Adipose tissue (tissue), 3 donors: ENCODE measurements around the gene AGFG2. TPM values are rescaled to one million over a fixed set of nuclear protein-coding genes. Genes with fewer than 3 reads are reported as not detected.

Source experiments
- H3K27ac ChIP-seq: one replicate; pipeline ENCODE4 v1.5.1; 2013; ENCODE audit warnings: low read depth, low read length
- WGBS, 3 donors: extraction: QIAGEN DNeasy Blood & Tissue Kit; methylation state at CpG; one replicate each; pipeline ENCODE4 v1.1.7; 2013; 5-methylcytosine and 5-hydroxymethylcytosine counted together
- polyA plus RNA-seq, 3 donors: library from polyadenylated mRNA; stranded (reverse); fragments of 200-250 nt; gene quantifications; one replicate each; pipeline ENCODE4 v1.2.3, GENCODE V29; 2013
- donor health status: healthy with polysubstance abuse.
- donor health status: Bipolar disorder and iron deficiency.
- donor health status: healthy.

The AGFG2 gene
- polyA plus RNA-seq, 3 donors, result 10.4 to 21.8 (median 16.6) TPM

DNA sequence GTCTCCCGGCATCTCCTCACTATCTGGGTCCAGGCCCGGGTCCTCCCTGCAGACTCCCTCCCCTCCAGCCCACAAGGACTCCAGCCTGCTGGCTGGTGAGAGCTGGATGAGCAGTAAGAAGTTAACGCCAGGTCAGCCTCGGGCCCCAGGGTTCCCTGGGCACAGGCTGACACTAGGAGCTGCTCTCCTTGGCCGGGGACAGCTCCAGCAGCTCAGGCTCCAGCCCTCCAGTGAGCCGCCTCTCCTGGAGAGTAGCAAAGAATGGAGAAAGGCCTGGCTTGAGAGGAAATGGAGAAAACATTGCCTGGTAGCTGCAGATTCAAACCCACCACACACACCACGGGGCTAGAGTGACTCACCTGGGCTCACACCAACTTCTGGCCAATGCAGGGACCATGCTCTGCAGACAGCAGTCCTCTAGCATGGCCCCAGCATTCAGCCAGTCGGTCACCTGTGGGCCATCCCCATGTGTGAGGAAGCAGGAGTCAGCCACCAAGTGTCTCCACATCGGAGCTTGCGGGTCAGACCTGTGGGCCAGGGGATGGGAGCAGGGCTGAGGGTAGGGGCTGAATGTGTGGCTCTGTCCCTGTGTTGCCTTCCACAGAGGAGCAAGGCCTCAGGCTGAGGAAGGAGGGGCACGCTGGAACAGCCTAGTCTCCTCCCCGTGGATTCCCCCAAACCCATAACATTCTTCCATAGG is 28.2 kb downstream of the AGFG2 start:
- no peak overlapping the region for H3K27ac ChIP-seq
- 68 to 75% (median 70%) methylated on average over 12 of the region's 12 CpGs for WGBS, 3 donors

GRCh38 chr7:100567751-100568175 is 28.8 kb downstream of the AGFG2 start:
- WGBS, 3 donors, result 22 to 34% (median 23%) methylated on average over 3 of the region's 3 CpGs
- no peak overlapping the region for H3K27ac ChIP-seq

- WGBS, 3 donors, result 54 to 79% (median 69%) methylated on average over 9 to 11 of the region's 11 CpGs
- H3K27ac ChIP-seq, result no peak overlapping the region
Observed at GRCh38 chr7:100568176-100568895, 29.3 kb downstream of the AGFG2 start.

- no peak overlapping the region for H3K27ac ChIP-seq
- 24 to 32% (median 25%) methylated on average over 36 of the region's 36 CpGs for WGBS, 3 donors
Observed at GRCh38 chr7:100568896-100569844, 30.2 kb downstream of the AGFG2 start.

- WGBS, 3 donors, result 74 to 80% (median 79%) methylated on average over 26 of the region's 26 CpGs
- no peak overlapping the region for H3K27ac ChIP-seq
Observed at GRCh38 chr7:100570954-100571828, 32.2 kb downstream of the AGFG2 start.

GRCh38 chr7:100571829-100572116 is 32.8 kb downstream of the AGFG2 start:
- no peak overlapping the region for H3K27ac ChIP-seq
- WGBS, 3 donors, result 92 to 100% (median 98%) methylated on average over 2 of the region's 2 CpGs

DNA sequence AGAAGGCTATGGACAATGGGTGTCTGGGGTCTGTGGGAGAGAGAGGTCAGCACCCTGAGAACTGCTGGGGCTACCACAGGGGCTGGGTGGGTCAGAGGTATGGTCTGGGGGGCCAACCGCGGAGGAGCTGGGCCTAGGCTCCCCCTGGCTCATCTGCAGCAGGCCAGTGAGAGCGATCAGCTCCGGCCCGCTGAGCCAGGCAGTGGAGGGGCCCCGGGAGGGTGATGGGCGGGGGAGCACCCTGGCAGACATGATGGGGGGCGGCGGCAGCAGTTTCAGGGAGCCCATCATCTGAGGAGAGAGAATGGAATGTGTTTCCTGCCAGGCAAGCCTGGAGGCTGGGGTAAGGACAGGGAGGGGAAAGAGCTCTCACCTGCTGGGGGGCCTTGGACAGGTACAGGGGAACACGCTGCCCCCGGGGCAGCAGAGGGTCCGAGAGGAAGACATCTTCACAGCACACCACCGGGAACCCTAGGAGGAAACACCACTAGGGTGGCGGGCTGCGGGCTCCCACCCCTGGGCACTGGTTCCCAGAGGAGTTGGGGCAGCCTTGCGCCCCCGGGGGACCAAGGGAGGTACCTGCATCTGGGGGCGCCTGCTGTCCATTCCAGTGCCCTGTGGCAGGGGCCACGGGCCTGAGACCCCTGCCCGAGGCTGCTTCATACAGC is 33.4 kb downstream of the AGFG2 start:
- 81 to 89% (median 86%) methylated on average over 19 to 20 of the region's 20 CpGs for WGBS, 3 donors
- no peak overlapping the region for H3K27ac ChIP-seq

DNA sequence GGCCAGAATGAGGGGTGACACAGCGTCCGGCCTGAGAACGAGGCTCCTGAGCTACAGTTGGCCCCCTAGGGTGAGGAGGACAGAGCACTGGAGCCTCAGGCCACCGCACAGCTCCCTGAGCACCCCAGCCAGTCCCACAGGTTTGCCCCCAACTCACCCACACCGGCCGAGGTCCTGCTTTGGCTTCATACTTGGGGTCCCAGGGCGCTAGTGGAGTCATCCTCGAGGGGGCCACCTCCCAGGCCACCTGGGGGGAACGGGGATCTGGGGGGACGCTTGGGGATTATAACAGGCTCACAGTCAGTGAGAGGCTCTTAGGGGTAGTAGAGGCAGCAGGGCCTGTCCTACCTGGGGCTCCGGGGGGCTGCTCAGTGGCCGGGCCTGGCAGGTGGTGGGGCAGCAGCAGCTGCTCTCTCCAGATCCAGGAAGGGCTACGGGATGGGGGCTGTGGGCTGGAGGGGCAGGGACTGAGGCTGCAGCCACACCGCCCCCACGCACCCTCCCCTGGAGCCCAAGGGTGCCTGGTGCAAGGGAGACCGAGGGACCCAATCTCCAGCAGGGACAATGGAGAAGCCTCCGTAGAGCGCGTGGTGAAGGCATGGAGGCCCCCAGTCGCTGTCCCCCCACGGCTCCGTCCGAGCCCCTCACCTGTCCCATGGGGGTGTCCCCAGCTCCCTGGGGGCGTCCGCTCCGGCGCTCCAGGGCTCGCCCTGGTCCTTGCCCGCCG is 34.1 kb downstream of the AGFG2 start:
- H3K27ac ChIP-seq, result no peak overlapping the region
- whole genome bisulfite sequencing, 3 donors, result 93 to 95% (median 93%) methylated on average over 27 to 30 of the region's 30 CpGs

- WGBS, 3 donors, result 90 to 95% (median 95%) methylated on average over 65 to 70 of the region's 70 CpGs
- H3K27ac ChIP-seq, result no peak within 1 kb of the TSS
Observed at GRCh38 chr7:100573691-100574361, 34.8 kb downstream of the AGFG2 start, which contains the start of gene SAP25. TSS of gene SAP25 (minus strand) at chr7:100573900. CDS start at chr7:100573742, 158 bp downstream.

DNA sequence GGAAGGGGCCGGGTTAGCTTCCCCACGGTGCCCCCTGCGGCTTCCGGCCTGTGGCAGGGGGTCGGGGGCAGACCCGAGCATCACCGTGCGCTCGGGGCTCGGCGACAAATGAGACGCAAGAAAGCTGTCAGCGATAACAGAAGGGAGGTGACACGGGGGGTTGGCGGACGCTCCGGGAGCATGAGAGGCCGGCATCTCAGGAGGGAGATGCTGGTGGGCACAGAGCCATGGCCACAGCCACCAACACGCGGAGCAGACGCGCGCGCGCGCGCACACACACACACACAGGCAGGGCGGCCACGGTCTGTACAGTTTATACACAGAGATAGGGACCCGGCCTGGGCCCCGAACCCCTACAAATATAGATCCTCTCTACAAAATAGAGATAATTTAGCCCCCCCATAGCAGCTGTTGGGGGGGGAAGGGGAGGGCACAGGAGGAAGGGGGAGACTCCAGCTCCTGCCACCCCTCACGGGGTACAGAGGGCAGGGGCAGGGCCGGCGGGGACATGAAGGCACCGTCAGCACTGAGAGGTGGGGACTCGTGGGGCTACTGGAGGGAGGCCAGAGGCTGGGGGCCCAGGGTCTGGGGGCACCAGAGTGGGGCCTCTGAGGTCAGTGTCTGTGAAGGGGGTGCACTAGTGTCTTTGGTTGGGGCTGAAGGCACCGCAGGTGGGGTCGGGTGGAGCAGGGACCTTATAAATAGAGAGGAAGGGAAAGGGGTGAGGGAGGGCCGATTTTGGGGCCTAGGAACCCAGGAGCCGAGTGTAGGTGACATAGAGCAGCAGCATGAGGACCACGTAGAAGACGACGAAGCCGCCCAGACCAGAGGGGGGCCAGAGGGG is 35.6 kb downstream of the AGFG2 start:
- WGBS, 3 donors, result 92 to 95% (median 94%) methylated on average over 44 of the region's 44 CpGs

DNA sequence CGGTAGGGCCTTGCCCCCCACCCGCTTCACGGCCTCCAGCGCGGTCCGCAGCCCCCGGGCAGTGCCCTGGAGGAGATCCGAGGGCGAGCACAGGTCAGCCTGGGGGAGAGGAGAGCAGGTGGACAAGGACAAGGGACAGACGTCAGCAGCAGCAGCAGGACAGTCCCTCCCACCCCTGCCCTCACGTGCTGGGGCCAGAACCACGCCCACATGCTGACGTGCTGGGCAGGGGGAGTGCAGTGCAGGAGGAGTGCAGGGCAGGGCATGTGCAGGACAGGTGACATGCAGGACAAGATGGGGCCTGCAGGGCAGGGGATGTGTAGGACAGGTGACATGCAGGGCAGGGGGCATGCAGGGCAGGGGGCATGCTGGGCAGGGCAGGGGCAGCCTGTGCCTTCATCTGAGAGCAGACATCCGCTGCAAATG is 36.2 kb downstream of the AGFG2 start:
- WGBS, 3 donors, result 81 to 84% (median 82%) methylated on average over 14 of the region's 14 CpGs
- no peak overlapping the region for H3K27ac ChIP-seq

More for the DNA sequence above, 35.6 kb downstream of the AGFG2 start:
- H3K27ac ChIP-seq, result no peak overlapping the region

GRCh38 chr7:100575746-100576383 is 36.9 kb downstream of the AGFG2 start:
- WGBS, 3 donors, result 91 to 97% (median 92%) methylated on average over 15 to 17 of the region's 17 CpGs
- H3K27ac ChIP-seq, result no peak overlapping the region

DNA sequence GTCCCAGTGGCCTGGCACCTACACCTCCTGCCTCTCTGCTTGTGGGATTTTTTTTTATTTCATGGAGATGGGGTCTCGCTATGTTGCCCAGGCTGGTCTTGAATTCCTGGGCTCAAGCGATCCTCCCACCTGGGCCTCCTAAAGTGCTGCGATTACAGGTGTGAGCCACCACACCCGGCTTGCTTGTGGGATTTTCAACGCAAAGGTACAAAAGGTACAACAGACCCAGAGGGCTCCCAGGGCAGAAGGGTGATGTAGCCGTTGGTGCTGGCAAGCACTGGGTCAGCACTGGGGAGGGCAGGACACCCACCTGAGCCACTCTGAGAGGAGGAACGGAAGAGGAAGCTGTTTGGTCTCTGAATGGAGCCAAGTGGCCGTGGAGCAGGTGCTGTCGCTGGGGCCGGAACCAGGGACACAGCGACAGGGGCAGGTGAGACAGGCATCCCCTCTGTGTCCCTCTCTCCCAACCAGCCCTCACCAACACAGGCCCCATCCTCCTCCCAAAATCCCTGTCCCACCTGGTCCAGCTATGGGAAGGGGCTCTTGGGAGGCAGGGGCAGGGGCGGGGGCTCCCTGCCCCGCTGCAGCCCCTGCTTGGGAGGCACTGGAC is 37.5 kb downstream of the AGFG2 start:
- 95 to 98% (median 96%) methylated on average over 13 of the region's 13 CpGs for WGBS, 3 donors
- no peak overlapping the region for H3K27ac ChIP-seq

- H3K27ac ChIP-seq, result no peak overlapping the region
- WGBS, 3 donors, result 92 to 97% (median 93%) methylated on average over 20 to 24 of the region's 24 CpGs
Observed at GRCh38 chr7:100577103-100577502, 38.1 kb downstream of the AGFG2 start.

- WGBS, 3 donors, result 93 to 96% (median 94%) methylated on average over 14 of the region's 14 CpGs
Observed at GRCh38 chr7:100577507-100577906, 38.5 kb downstream of the AGFG2 start.

More at GRCh38 chr7:100577507-100577906, 38.5 kb downstream of the AGFG2 start:
- no peak overlapping the region for H3K27ac ChIP-seq
